Fibroblast of lung (primary cell): ENCODE data around the gene RASA2.

Experiments used
- EZH2 ChIP-seq: IDR thresholded peaks from 2 replicates; pipeline ENCODE4 v1.5.1; 2012; ENCODE audit warnings: low read length, control low read depth, mild to moderate bottlenecking; ENCODE audit errors: missing control alignments
- TF ChIP-seq, protein P1 (sequence below), 2 donors: IDR thresholded peaks in 1 of 2; conservative IDR thresholded peaks in 1 of 2; 1 replicate in 1 of 2; 2 replicates in 1 of 2; pipeline ENCODE4 v1.5.1; 2011 to 2012; ENCODE audit warnings: low read length in 2 of 2, control low read depth in 1 of 2, inconsistent platforms in 1 of 2, low read depth in 1 of 2, mild to moderate bottlenecking in 1 of 2

GRCh38 chr3:141500397-141500796 lies 13.6 kb downstream of the RASA2 start:
- TF ChIP-seq, protein P1, sequence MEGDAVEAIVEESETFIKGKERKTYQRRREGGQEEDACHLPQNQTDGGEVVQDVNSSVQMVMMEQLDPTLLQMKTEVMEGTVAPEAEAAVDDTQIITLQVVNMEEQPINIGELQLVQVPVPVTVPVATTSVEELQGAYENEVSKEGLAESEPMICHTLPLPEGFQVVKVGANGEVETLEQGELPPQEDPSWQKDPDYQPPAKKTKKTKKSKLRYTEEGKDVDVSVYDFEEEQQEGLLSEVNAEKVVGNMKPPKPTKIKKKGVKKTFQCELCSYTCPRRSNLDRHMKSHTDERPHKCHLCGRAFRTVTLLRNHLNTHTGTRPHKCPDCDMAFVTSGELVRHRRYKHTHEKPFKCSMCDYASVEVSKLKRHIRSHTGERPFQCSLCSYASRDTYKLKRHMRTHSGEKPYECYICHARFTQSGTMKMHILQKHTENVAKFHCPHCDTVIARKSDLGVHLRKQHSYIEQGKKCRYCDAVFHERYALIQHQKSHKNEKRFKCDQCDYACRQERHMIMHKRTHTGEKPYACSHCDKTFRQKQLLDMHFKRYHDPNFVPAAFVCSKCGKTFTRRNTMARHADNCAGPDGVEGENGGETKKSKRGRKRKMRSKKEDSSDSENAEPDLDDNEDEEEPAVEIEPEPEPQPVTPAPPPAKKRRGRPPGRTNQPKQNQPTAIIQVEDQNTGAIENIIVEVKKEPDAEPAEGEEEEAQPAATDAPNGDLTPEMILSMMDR (conservative IDR thresholded peaks at IDR 0.05 in 1 of 2, IDR thresholded peaks at IDR 0.05 in 1 of 2; ENCODE audit: low read depth in 1 of 2, low read length in 2 of 2) = no peak
- no peak for TF ChIP-seq EZH2
